RWPE2 (cell line): ENCODE data around the gene ARHGAP9.
"Not testable (repeated sequence)": the region's sequence is repeated elsewhere in the genome, so short reads cannot be mapped to it uniquely, and the experiment has no call there.

Experiments
- ATAC-seq: fragments of 200-7000 bp; cut with Tn5 transposase; 3 replicates; pipeline ENCODE4 v1.9.1; 2021; ENCODE audit warnings: low read depth
- DNase-seq: peaks from one replicate; pipeline ENCODE4 v3.0.0-alpha.2; 2020; ENCODE audit warnings: low spot score
- H3K27ac ChIP-seq: fragments of 450-650 bp; 2 replicates; pipeline ENCODE4 v1.5.1; 2017; ENCODE audit warnings: mild to moderate bottlenecking; ENCODE audit not compliant: poor library complexity, severe bottlenecking
- H3K27me3 ChIP-seq: fragments of 250-450 bp; sonication (Bioruptor Pico); 2 replicates; pipeline ENCODE4 v1.5.1; 2021; ENCODE audit warnings: mild to moderate bottlenecking, moderate library complexity; ENCODE audit not compliant: insufficient read depth, poor library complexity, severe bottlenecking
- H3K36me3 ChIP-seq: fragments of 250-450 bp; sonication (Bioruptor Pico); 2 replicates; pipeline ENCODE4 v1.5.1; 2020; ENCODE audit warnings: low read depth, mild to moderate bottlenecking, moderate library complexity
- H3K4me1 ChIP-seq: fragments of 250-450 bp; sonication (Bioruptor Pico); 2 replicates; pipeline ENCODE4 v1.5.1; 2021; ENCODE audit warnings: mild to moderate bottlenecking, moderate library complexity; ENCODE audit not compliant: insufficient read depth, poor library complexity, severe bottlenecking
- H3K4me3 ChIP-seq: fragments of 250-450 bp; sonication (Bioruptor Pico); 2 replicates; pipeline ENCODE4 v1.5.1; 2021; ENCODE audit warnings: mild to moderate bottlenecking, moderate library complexity; ENCODE audit not compliant: severe bottlenecking
- H3K9me3 ChIP-seq: fragments of 250-450 bp; sonication (Bioruptor Pico); 2 replicates; pipeline ENCODE4 v1.5.1; 2021; ENCODE audit warnings: mild to moderate bottlenecking, moderate library complexity; ENCODE audit not compliant: severe bottlenecking
- TF ChIP-seq, protein P1 (sequence below): fragments of 450-650 bp; IDR thresholded peaks from one replicate; pipeline ENCODE4 v1.5.1; 2017; ENCODE audit warnings: mild to moderate bottlenecking, moderate library complexity; ENCODE audit not compliant: poor library complexity, severe bottlenecking

The ARHGAP9 gene

DNA sequence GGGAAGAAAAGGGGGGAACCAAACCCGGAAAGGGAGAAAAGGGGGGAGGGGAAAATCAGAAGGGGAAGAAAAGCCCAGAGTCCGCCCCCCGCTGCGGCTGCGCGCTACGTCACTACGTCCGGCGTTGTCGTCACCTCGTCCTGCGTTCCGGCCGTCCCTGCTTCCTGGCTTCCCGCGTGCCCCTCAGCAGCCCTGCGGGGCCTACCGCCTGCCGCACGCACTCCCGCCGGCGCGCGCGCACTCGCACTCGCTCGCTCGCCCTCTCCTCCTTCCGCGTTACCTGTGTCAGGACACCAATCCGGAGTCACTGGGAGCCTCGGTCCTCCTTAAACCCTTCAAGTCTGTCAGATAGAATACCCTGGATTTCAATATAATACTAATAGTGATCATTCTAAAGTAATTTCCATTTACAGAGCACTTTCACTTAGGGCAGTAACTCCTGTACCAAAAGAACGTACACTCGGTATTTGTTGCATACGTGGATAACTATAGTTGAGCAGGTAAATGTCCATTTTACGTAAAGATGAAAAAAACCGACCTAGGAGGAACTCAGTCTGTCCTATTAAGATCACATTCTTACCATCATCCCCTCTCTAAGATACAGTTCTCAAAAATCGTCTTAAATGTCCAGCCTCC, 48.6 kb downstream of the ARHGAP9 start, which contains the start of gene R3HDM2:
Gene R3HDM2, minus strand, starts transcription at position 113 of the 636 bp plus-strand sequence. CDS start 120,615 bp downstream, outside the sequence.
- Histone ChIP-seq H3K27me3 (no peaks in the 10 kb centered on the region), H3K36me3 (peaks cover under 1% of the 10 kb centered on the region; the same call in 1 of the 2 replicates), H3K27ac (peak within 1 kb of the TSS; percentile 83), H3K4me3 (peak within 1 kb of the TSS; percentile 68), H3K4me1 (peaks cover 4% of the 10 kb centered on the region), H3K9me3 (no peaks in the 10 kb centered on the region)
- TF ChIP-seq, protein P1, sequence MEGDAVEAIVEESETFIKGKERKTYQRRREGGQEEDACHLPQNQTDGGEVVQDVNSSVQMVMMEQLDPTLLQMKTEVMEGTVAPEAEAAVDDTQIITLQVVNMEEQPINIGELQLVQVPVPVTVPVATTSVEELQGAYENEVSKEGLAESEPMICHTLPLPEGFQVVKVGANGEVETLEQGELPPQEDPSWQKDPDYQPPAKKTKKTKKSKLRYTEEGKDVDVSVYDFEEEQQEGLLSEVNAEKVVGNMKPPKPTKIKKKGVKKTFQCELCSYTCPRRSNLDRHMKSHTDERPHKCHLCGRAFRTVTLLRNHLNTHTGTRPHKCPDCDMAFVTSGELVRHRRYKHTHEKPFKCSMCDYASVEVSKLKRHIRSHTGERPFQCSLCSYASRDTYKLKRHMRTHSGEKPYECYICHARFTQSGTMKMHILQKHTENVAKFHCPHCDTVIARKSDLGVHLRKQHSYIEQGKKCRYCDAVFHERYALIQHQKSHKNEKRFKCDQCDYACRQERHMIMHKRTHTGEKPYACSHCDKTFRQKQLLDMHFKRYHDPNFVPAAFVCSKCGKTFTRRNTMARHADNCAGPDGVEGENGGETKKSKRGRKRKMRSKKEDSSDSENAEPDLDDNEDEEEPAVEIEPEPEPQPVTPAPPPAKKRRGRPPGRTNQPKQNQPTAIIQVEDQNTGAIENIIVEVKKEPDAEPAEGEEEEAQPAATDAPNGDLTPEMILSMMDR = no peak
- peak; percentile 94 for DNase-seq
- peak; percentile 93 for ATAC-seq

DNA sequence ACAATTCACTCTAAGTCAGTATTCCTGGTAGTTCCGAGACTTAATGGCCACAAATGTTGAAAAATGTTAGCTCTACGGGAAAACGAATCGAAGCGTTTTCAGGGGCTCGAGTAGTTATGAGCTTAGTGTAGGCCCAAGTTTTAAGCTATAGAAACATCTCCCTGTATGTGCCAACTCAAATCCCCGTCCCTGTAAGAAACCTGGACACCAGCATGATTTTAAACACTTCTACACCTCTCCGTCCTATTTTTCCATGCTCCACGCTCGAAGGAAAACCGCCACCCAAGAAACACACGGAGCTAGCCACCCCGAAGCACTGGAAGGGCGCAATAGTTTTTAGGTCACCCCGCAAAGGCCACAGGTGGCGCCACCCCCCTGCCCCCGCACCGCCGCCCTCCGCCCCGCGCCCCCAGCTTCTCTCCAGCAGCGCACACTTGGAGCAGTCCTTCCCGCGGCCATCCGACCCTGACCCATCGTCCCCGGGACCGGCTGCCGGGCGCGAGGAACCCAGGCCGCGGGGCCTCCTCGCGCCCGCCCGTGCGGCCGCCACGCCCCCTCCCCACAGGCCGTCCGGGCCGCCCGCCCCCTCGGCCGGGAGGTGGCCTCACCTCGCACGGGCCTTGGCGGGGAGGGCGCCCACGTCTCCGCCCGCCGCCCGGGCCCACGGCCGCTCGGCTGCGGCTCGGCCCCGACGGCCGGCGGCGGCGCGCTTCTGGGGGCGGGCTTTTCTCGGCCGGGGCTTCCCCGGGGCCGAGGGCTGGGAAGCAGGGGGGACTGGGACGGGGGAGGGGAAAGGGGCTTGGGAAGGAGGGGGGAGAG, 49.3 kb downstream of the ARHGAP9 start:
- Histone ChIP-seq H3K27ac (peak overlapping the region; percentile 83), H3K4me3 (peak overlapping the region; percentile 68), H3K4me1 (peaks cover 4% of the 10 kb centered on the region), H3K36me3 (peaks cover 8% of the 10 kb centered on the region; the same call in 1 of the 2 replicates), H3K27me3 (no peaks in the 10 kb centered on the region), H3K9me3 (no peaks in the 10 kb centered on the region)
- no peak for DNase-seq
- peak; percentile 53 for ATAC-seq
- TF ChIP-seq, protein P1 = no peak

DNA sequence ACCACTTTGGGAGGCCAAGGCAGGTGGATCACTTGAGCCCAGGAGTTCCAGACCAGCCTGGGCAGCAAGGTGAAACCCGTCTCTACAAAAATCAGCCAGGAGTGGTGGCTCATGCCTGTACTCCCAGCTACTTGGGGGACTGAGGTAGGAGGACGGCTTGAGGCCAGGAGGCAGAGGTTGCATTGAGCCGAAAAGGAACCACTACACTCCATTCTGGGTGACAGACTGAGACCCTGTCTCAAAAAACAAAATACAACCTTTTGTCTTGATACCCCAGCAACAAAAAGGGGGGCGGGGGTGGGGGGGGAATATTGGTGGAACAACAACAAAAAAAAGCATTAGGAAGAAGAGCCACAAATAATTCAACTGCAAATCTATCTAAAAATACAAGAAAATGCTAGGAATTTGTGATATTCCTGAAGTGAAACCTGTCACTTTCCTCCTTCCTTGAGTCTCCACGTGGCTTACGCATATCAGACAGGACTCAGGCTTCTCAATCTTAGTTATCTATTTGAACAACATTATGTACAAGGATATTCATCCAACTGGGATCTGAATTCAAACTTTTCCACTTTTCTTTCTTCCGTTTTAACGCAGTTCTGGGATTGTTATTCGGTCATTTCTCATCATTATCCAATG, 50.1 kb downstream of the ARHGAP9 start:
- TF ChIP-seq, protein P1 = no peak
- peaks cover 10% of the 10 kb centered on the region; the same call in 1 of the 2 replicates for H3K36me3 ChIP-seq
- peak overlapping the region; percentile 68 for H3K4me3 ChIP-seq
- DNase-seq = no peak
- H3K27me3 ChIP-seq = no peaks in the 10 kb centered on the region
- H3K4me1 ChIP-seq = peaks cover 4% of the 10 kb centered on the region
- H3K9me3 ChIP-seq = no peaks in the 10 kb centered on the region
- H3K27ac ChIP-seq = peak overlapping the region; percentile 83
- ATAC-seq = no peak

DNA sequence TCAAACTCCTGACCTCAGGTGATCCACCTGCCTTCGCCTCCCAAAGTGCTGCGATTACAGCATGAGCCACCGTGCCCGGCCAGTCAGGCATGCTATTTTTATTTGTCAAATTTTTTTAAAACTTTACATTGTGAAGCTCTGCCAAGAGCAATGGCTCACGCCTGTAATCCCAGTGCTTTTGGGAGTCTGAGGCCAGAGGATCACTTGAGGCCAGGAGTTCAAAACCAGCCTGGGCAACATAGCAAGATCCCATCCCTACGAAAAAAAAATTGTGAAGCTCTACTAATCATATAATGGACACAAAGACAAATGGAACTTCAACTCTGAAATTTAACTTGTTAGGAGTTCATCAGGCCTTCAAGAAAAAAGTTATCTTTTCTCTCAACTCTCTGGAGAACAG, 50.7 kb downstream of the ARHGAP9 start:
- Histone ChIP-seq H3K4me1 (peaks cover 4% of the 10 kb centered on the region), H3K9me3 (no peaks in the 10 kb centered on the region), H3K4me3 (no peak overlapping the region), H3K27ac (no peak overlapping the region), H3K27me3 (no peaks in the 10 kb centered on the region), H3K36me3 (peaks cover 14% of the 10 kb centered on the region; the same call in 1 of the 2 replicates)
- DNase-seq (no peak), ATAC-seq (no peak)
- TF ChIP-seq, protein P1 = no peak

DNA sequence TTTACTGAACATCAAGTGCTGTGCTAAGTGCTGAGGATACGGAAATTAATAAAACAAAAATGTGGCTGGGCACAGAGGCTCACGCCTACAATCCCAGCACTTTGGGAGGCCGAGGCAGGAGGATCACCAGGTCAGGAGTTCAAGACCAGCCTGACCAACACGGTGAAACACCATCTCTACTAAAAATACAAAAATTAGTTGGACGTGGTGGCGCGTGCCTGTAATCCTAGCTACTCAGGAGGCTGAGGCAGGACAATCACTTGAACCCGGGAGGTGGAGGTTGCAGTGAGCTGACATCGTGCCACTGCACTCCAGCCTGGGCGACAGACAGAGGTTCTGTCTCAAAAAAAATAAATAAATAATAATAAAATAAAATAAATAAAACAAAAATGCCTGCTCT, 52.7 kb downstream of the ARHGAP9 start:
- not testable (repeated sequence) for H3K4me3 ChIP-seq, H3K9me3 ChIP-seq, H3K27me3 ChIP-seq, DNase-seq, H3K4me1 ChIP-seq, ATAC-seq, H3K27ac ChIP-seq
- peaks cover 28% of the 10 kb centered on the region for H3K36me3 ChIP-seq
